Measurements from ENCODE around the gene SLC12A8. TPM values are rescaled to one million over a fixed set of nuclear protein-coding genes. Genes with fewer than 3 reads are reported as not detected.

Gene SLC12A8
- total and polyA plus RNA-seq, 2 of the 13 experiments (the other 11 are each of a cell fraction or from before 2014, with no cell fraction given) = 0.44 to 0.71 TPM

GRCh38 chr3:125194849-125195601 lies 17.5 kb downstream of the SLC12A8 start:
- ChIA-PET POLR2A (no interaction called here), CTCF (ENCODE audit: low intra/inter-chr PET ratio, low total read pairs) (no interaction called here)
- DNase-seq (ENCODE audit: low spot score) = no peak
- FAIRE-seq = no peak
- H3K79me2 ChIP-seq (ENCODE audit: insufficient read depth, low read length) = no peaks in the 10 kb centered on the region
- no peak overlapping the region for H3K27ac ChIP-seq (ENCODE audit: extremely low read length, insufficient read depth, low read length)
- no peak overlapping the region for H3K4me3 ChIP-seq (replicated peaks in 1 of 3; ENCODE audit: insufficient read depth in 1 of 3, low read depth in 2 of 3, low read length in 3 of 3)
- peaks cover 0 to 4% of the 10 kb centered on the region in 2 experiments; a peak in 1 of 5 replicates for H3K27me3 ChIP-seq (ENCODE audit: control insufficient read depth in 1 of 2, insufficient read depth in 2 of 2, low read length in 2 of 2)
- no peak overlapping the region for H3K9ac ChIP-seq (ENCODE audit: insufficient read depth, low read depth, low read length)
- no peaks in the 10 kb centered on the region for H4K20me1 ChIP-seq (ENCODE audit: insufficient read depth, low read length)
- no peak overlapping the region for H2AFZ ChIP-seq (ENCODE audit: low read length)
- WGBS (ENCODE audit: low lambda C conversion rate) = 29% methylated on average over 5 of the region's 5 CpGs
- TF ChIP-seq WIZ (CRISPR knock-in tag; IDR thresholded peaks at IDR 0.05) (no peak), NFKBIZ (CRISPR knock-in tag; IDR thresholded peaks at IDR 0.05) (no peak), ERF (CRISPR knock-in tag; IDR thresholded peaks at IDR 0.05) (no peak), ZNF580 (CRISPR knock-in tag; IDR thresholded peaks at IDR 0.05; ENCODE audit: borderline replicate concordance, low read depth) (no peak), ZNF329 (CRISPR knock-in tag; IDR thresholded peaks at IDR 0.05; ENCODE audit: low read depth) (no peak), HNRNPL (IDR thresholded peaks at IDR 0.05; ENCODE audit: low read depth, low read length) (no peak), NR1H2 (CRISPR knock-in tag; IDR thresholded peaks at IDR 0.05; ENCODE audit: borderline replicate concordance, low read depth) (no peak), ZNF331 (CRISPR knock-in tag; IDR thresholded peaks at IDR 0.05) (no peak), RNF2 (conservative IDR thresholded peaks at IDR 0.05; ENCODE audit: low read depth) (no peak), ZNF574 (CRISPR knock-in tag; IDR thresholded peaks at IDR 0.05) (no peak), SMAD9 (CRISPR knock-in tag; IDR thresholded peaks at IDR 0.05) (no peak), ZNF180 (CRISPR knock-in tag; IDR thresholded peaks at IDR 0.05; ENCODE audit: borderline replicate concordance, low read depth) (no peak), AKNA (CRISPR knock-in tag; IDR thresholded peaks at IDR 0.05; ENCODE audit: borderline replicate concordance) (no peak)
- TF ChIP-seq, protein P1, sequence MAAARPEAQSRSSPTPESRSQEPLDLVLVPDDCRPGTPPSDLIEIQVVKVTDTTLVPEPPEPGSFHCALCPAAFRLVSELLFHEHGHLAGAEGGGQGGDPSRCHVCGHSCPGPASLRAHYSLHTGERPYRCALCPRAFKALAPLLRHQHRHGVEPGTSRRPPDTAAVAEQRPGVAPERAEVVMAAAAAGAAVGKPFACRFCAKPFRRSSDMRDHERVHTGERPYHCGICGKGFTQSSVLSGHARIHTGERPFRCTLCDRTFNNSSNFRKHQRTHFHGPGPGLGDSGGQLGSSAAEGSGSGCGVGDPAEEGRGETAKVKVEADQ (CRISPR knock-in tag; IDR thresholded peaks at IDR 0.05; ENCODE audit: borderline replicate concordance) = no peak
- no peaks in the 10 kb centered on the region for H3K9me3 ChIP-seq (ENCODE audit: low read length)
- in situ Hi-C loops (cut with HindIII; ENCODE audit: extremely low pct_ligation_motif_present, low pct_unique_long_range_greater_than_20kb) = no loop called here
- H3K36me3 ChIP-seq (replicated peaks in 1 of 2; ENCODE audit: control insufficient read depth in 1 of 2, insufficient read depth in 2 of 2, low read length in 2 of 2) = no peaks in the 10 kb centered on the region
- intact Hi-C loops (cut with micrococcal nuclease; ENCODE audit: unreplicated experiment) = no loop called here
- peaks cover 11% of the 10 kb centered on the region for H3K4me1 ChIP-seq (ENCODE audit: insufficient read depth, low read length)
- BruUV-seq (replicated peaks) = no TSS peak
- peak; percentile 33; the same call in 1 of the 3 replicates for ATAC-seq
- no peak overlapping the region for H3K4me2 ChIP-seq (ENCODE audit: low read depth, low read length)

All from HepG2 (cell line).